ENCODE results near the gene LRRIQ3. TPM values are rescaled to one million over a fixed set of nuclear protein-coding genes. Genes with fewer than 3 reads are reported as not detected.
"Not testable (repeated sequence)": the region's sequence is repeated elsewhere in the genome, so short reads cannot be mapped to it uniquely, and the experiment has no call there.

Gene LRRIQ3
- total RNA-seq, 3 donors from 2014 or later = 0.56 to 2.6 (median 1.4) TPM

GRCh38 chr1:74193908-74194307 is 4.1 kb downstream of the LRRIQ3 start:
- H3K9me3 Mint-ChIP-seq = peaks cover 6% of the 10 kb centered on the region
- ATAC-seq = no peak

GRCh38 chr1:74180490-74180889 is 17.5 kb downstream of the LRRIQ3 start:
- ATAC-seq (no peak), DNase-seq (no peak)
- Mint-ChIP-seq H3K27me3 (ENCODE audit: low read depth) (no peaks in the 10 kb centered on the region), H3K9me3 (peaks cover 6% of the 10 kb centered on the region), H3K4me1 (ENCODE audit: low read depth) (no peaks in the 10 kb centered on the region), H3K36me3 (ENCODE audit: insufficient read depth) (peaks cover 6% of the 10 kb centered on the region), H3K4me3 (no peak overlapping the region)

More at GRCh38 chr1:74193908-74194307, 4.1 kb downstream of the LRRIQ3 start:
- Mint-ChIP-seq H3K4me1 (ENCODE audit: low read depth) (peaks cover 15% of the 10 kb centered on the region), H3K36me3 (ENCODE audit: insufficient read depth) (no peaks in the 10 kb centered on the region), H3K27me3 (ENCODE audit: low read depth) (no peaks in the 10 kb centered on the region), H3K4me3 (no peak overlapping the region)
- no peak for DNase-seq

DNA sequence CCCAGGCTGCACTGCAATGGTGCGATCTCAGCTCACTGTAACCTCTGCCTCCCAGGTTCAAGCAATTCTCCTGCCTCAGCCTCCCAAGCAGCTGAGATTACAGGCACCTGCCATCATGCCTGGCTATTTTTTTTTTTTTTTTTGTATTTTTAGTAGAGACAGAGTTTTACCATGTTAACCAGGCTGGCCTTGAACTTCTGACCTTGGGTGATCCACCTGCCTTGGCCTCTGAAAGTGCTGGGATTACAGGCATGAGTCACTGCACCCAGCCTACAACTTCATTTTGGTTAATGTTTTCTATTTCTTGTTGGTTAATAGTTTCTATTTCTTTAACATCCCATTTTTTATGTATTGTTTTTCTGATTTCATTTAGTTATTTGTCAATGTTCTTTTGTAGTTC is 23.6 kb downstream of the LRRIQ3 start:
- not testable (repeated sequence) for H3K27me3 Mint-ChIP-seq (ENCODE audit: low read depth); ATAC-seq; DNase-seq; H3K36me3 Mint-ChIP-seq (ENCODE audit: insufficient read depth); H3K4me1 Mint-ChIP-seq (ENCODE audit: low read depth); H3K4me3 Mint-ChIP-seq
- peaks cover 37% of the 10 kb centered on the region for H3K9me3 Mint-ChIP-seq

DNA sequence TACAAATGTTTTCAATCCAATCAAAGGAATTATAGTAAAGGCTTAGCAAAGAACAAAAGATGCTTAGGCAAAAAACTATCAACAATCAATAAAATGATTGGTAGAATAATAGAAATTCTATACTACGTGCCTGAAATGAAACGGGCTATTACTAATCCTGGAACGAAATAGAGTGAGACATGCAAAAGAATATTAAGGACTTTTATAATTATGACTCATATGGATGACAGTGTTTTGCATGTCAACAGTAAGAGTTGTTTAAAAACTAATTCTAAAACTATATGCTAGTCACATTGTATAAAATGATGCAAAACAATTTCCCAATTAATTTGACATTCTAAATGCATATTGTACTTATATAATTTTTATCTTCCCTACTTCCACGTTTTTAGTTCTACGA is 35.6 kb downstream of the LRRIQ3 start:
- Mint-ChIP-seq H3K27me3 (ENCODE audit: low read depth) (no peaks in the 10 kb centered on the region), H3K36me3 (ENCODE audit: insufficient read depth) (no peaks in the 10 kb centered on the region), H3K9me3 (peaks cover 11% of the 10 kb centered on the region), H3K4me1 (ENCODE audit: low read depth) (no peaks in the 10 kb centered on the region), H3K4me3 (no peak overlapping the region)
- ATAC-seq = no peak
- DNase-seq = no peak

- no peak for DNase-seq
- H3K27me3 Mint-ChIP-seq (ENCODE audit: low read depth) = no peaks in the 10 kb centered on the region
- no peaks in the 10 kb centered on the region for H3K4me1 Mint-ChIP-seq (ENCODE audit: low read depth)
- H3K9me3 Mint-ChIP-seq = peaks cover 10% of the 10 kb centered on the region
- no peak for ATAC-seq
- no peaks in the 10 kb centered on the region for H3K36me3 Mint-ChIP-seq (ENCODE audit: insufficient read depth)
- no peak overlapping the region for H3K4me3 Mint-ChIP-seq
Measured at GRCh38 chr1:74161497-74161896, 36.5 kb downstream of the LRRIQ3 start.

DNA sequence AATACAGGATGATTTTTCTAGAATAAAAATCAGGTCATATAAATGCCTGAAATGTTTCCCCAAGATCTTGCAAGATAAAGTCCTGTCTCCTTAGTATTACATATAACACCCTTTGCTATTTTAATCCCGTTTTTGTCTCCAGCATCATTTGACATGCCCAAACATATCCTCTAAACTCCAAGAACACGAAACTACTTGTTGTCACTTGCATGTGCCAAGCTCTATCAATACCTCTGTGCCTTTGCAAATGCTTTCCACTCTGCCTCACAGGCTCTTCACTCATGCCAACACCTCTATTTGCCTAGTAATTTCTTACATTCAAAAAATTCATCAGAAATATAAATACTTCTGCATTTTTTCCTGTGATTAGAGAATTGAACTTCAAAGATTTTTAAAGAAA is 37.9 kb downstream of the LRRIQ3 start:
- Mint-ChIP-seq H3K27me3 (ENCODE audit: low read depth) (no peaks in the 10 kb centered on the region), H3K4me1 (ENCODE audit: low read depth) (no peaks in the 10 kb centered on the region), H3K4me3 (no peak overlapping the region), H3K9me3 (peaks cover 3% of the 10 kb centered on the region), H3K36me3 (ENCODE audit: insufficient read depth) (no peaks in the 10 kb centered on the region)
- DNase-seq = no peak
- no peak for ATAC-seq

DNA sequence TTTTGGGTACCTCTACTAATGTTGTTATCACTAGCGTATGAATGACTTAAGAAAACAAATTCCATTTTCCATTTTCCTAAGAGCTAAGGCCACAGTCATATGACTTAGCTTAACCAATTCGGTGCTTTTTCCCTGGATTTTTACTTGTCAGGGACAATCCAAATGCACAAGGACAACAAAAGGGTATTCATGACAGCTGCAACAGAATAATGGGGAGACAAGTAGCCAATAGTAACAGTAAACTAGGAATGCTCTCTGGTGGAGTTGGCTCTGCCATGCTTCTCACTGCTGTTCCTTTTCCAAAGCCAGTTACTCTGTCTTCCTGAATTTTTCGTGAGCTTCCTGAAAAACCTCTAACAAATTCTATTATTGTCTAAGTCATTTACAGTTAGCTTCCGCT is 52.9 kb downstream of the LRRIQ3 start:
- DNase-seq (no peak), ATAC-seq (no peak)
- no peaks in the 10 kb centered on the region for H3K4me1 Mint-ChIP-seq (ENCODE audit: low read depth)
- H3K36me3 Mint-ChIP-seq (ENCODE audit: insufficient read depth) = no peaks in the 10 kb centered on the region
- H3K27me3 Mint-ChIP-seq (ENCODE audit: low read depth) = no peaks in the 10 kb centered on the region
- H3K9me3 Mint-ChIP-seq = peaks cover 5% of the 10 kb centered on the region
- H3K4me3 Mint-ChIP-seq = no peak overlapping the region

GRCh38 chr1:74117370-74117769 is 80.6 kb downstream of the LRRIQ3 start:
- not testable (repeated sequence) for DNase-seq; H3K4me1 Mint-ChIP-seq (ENCODE audit: low read depth); H3K9me3 Mint-ChIP-seq; H3K4me3 Mint-ChIP-seq; H3K36me3 Mint-ChIP-seq (ENCODE audit: insufficient read depth); ATAC-seq; H3K27me3 Mint-ChIP-seq (ENCODE audit: low read depth)

GRCh38 chr1:74113333-74113732 is 84.6 kb downstream of the LRRIQ3 start:
- H3K4me3 Mint-ChIP-seq = no peak overlapping the region
- no peaks in the 10 kb centered on the region for H3K27me3 Mint-ChIP-seq (ENCODE audit: low read depth)
- H3K36me3 Mint-ChIP-seq (ENCODE audit: insufficient read depth) = no peaks in the 10 kb centered on the region
- ATAC-seq (no peak), DNase-seq (no peak)
- H3K9me3 Mint-ChIP-seq = no peaks in the 10 kb centered on the region
- no peaks in the 10 kb centered on the region for H3K4me1 Mint-ChIP-seq (ENCODE audit: low read depth)

GRCh38 chr1:74107394-74107793 is 90.6 kb downstream of the LRRIQ3 start:
- Mint-ChIP-seq H3K9me3 (no peaks in the 10 kb centered on the region), H3K4me3 (no peak overlapping the region), H3K27me3 (ENCODE audit: low read depth) (no peaks in the 10 kb centered on the region), H3K36me3 (ENCODE audit: insufficient read depth) (no peaks in the 10 kb centered on the region), H3K4me1 (ENCODE audit: low read depth) (no peaks in the 10 kb centered on the region)
- ATAC-seq (no peak), DNase-seq (no peak)

DNA sequence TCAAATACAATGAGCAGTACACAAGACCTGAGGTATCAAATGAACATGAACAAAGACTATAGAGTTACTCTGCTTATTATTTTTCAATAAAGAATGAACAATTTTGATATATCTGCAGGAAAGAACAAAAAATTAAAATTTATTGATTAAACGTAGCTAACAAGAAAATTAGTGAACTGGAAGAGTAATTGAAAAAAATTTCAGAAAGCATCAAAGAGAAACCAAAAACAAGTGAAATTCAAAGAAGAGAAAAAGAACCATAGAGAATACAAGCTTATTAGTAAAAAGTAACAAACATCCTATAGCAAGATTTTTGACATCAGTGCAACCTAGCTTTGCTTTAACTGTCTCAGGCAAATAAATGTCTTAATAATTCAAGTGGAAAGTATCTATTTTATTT is 106.6 kb downstream of the LRRIQ3 start:
- DNase-seq (no peak), ATAC-seq (no peak)
- Mint-ChIP-seq H3K9me3 (peaks cover 20% of the 10 kb centered on the region), H3K27me3 (ENCODE audit: low read depth) (no peaks in the 10 kb centered on the region), H3K4me3 (no peak overlapping the region), H3K36me3 (ENCODE audit: insufficient read depth) (no peaks in the 10 kb centered on the region), H3K4me1 (ENCODE audit: low read depth) (no peaks in the 10 kb centered on the region)

GRCh38 chr1:74083128-74083527 is 114.8 kb downstream of the LRRIQ3 start:
- ATAC-seq = no peak
- Mint-ChIP-seq H3K4me3 (no peak overlapping the region), H3K4me1 (ENCODE audit: low read depth) (no peaks in the 10 kb centered on the region), H3K9me3 (no peaks in the 10 kb centered on the region), H3K27me3 (ENCODE audit: low read depth) (no peaks in the 10 kb centered on the region), H3K36me3 (ENCODE audit: insufficient read depth) (no peaks in the 10 kb centered on the region)
- no peak for DNase-seq

GRCh38 chr1:74065081-74065480 is 132.9 kb downstream of the LRRIQ3 start:
- no peak overlapping the region for H3K4me3 Mint-ChIP-seq
- no peak for DNase-seq
- no peak for ATAC-seq

GRCh38 chr1:74057719-74058118 is 140.3 kb downstream of the LRRIQ3 start:
- H3K27me3 Mint-ChIP-seq (ENCODE audit: low read depth) = no peaks in the 10 kb centered on the region
- H3K4me3 Mint-ChIP-seq = no peak overlapping the region
- H3K9me3 Mint-ChIP-seq = peaks cover 10% of the 10 kb centered on the region
- no peak for DNase-seq
- no peak for ATAC-seq
- no peaks in the 10 kb centered on the region for H3K36me3 Mint-ChIP-seq (ENCODE audit: insufficient read depth)
- no peaks in the 10 kb centered on the region for H3K4me1 Mint-ChIP-seq (ENCODE audit: low read depth)

More at GRCh38 chr1:74065081-74065480, 132.9 kb downstream of the LRRIQ3 start:
- no peaks in the 10 kb centered on the region for H3K27me3 Mint-ChIP-seq (ENCODE audit: low read depth)
- H3K9me3 Mint-ChIP-seq = peaks cover 10% of the 10 kb centered on the region
- H3K4me1 Mint-ChIP-seq (ENCODE audit: low read depth) = no peaks in the 10 kb centered on the region
- H3K36me3 Mint-ChIP-seq (ENCODE audit: insufficient read depth) = no peaks in the 10 kb centered on the region

- no peaks in the 10 kb centered on the region for H3K9me3 Mint-ChIP-seq
- no peaks in the 10 kb centered on the region for H3K36me3 Mint-ChIP-seq (ENCODE audit: insufficient read depth)
- ATAC-seq = no peak
- no peaks in the 10 kb centered on the region for H3K4me1 Mint-ChIP-seq (ENCODE audit: low read depth)
- H3K27me3 Mint-ChIP-seq (ENCODE audit: low read depth) = no peaks in the 10 kb centered on the region
- no peak overlapping the region for H3K4me3 Mint-ChIP-seq
- DNase-seq = no peak
Measured at GRCh38 chr1:74053407-74053806, 144.6 kb downstream of the LRRIQ3 start.

DNA sequence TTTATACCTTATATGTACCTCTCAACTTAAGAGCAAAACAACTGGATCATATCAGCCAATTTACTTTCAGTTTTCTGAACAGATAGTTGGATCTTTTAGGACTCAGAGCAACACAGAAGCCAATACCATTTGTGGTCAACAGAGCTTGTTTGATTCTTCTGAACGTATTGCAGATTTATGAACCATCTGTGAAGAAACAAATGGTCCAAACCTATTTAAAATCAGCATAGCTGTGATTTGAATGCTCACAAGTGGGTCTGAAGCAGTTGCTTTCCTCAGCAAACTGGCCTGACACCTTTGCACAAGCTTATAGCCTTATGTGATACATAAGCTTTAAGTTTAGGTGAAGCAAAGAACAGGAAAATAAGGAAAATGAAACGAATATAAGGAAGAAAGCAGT is 147.6 kb downstream of the LRRIQ3 start:
- no peaks in the 10 kb centered on the region for H3K4me1 Mint-ChIP-seq (ENCODE audit: low read depth)
- H3K9me3 Mint-ChIP-seq = peaks cover 14% of the 10 kb centered on the region
- H3K36me3 Mint-ChIP-seq (ENCODE audit: insufficient read depth) = no peaks in the 10 kb centered on the region
- no peaks in the 10 kb centered on the region for H3K27me3 Mint-ChIP-seq (ENCODE audit: low read depth)
- no peak overlapping the region for H3K4me3 Mint-ChIP-seq
- DNase-seq (no peak), ATAC-seq (no peak)

All from activated T-cell treated with anti-CD3 and anti-CD28 coated beads, Interleukin-2, amount 50 U/mL, for 4 hours (primary cell).